A172 (cell line): ENCODE results near the gene POLR3A. TPM values are rescaled to one million over a fixed set of nuclear protein-coding genes. Genes with fewer than 3 reads are reported as not detected.
A peak's percentile ranks its signal among the peaks of the same experiment; 100 is the strongest.

Source experiments
- DNase-seq: peaks from one replicate; pipeline ENCODE4 v3.0.0-alpha.2; 2015; ENCODE audit warnings: low spot score
- total RNA-seq: library from RNA; depleted of rRNA; stranded (reverse); fragments of >200 nt; shearing (Covaris generic); gene quantifications from 2 replicates; pipeline ENCODE4 v1.2.3, GENCODE V29; 2014

POLR3A gene
- total RNA-seq, 1 experiment from 2014 or later = 8.3 TPM

DNA sequence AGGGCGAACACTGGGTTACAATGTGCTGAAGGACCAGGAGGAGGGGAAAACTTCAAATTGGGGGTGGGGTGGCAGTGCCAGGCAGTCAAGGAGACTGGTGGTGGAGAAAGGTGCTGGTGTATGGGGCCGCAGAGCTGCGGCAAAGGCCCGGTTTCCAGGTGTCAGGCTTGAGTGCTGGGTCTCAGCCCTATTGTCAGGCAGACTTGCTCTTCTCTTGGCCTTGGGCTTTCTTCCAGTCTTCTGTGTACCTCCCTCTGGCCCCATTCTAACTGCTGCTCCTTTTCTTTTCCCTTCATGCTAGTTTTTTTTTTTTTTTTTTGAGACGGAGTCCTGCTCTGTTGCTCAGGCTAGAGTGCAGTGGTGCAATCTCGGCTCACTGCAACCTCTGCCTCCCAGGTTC lies 51.0 kb downstream of the POLR3A start:
- no peak for DNase-seq

DNA sequence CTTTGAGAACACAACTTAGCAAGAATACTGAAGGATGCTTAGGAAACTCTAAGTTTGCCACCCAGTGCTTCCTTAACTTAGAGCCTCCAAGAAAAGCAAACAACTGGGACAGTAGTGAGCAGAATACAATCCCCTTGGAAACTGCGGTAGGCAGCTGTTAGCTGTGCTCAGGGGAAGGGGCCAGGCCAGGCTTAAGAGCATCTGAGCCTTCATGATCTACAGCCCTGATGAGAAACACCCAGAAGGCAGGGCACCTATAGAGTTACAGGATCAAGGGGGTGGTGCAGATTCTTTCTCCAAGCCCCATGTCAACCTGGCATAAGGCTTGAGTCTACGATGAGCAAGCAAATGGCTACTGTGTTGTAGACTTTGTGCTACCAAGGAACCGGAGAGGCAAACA lies 51.4 kb downstream of the POLR3A start:
- no peak for DNase-seq

DNA sequence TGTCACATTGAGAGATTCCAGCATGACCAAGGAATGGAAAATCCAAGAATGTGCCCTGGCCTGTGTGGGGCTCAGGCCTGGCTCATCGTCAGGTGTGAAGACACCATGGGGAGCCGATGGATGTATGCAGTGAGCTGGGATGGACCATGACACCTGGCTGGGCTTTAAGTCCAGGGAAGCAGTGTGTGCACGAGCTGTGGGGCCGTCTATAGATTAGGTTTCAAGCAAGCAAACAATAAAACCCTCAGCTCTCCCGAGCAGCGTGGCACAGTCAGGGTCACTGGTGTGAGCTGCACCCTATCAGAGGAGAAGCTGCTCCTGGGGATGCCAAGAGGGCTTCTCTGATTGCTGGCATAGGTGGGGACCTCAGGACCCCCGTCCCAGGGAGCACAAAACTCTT lies 52.3 kb downstream of the POLR3A start:
- no peak for DNase-seq

GRCh38 chr10:77975086-77975666 lies 54.1 kb downstream of the POLR3A start:
- DNase-seq = no peak

GRCh38 chr10:77974396-77975074 lies 54.8 kb downstream of the POLR3A start:
- no peak for DNase-seq

GRCh38 chr10:77973276-77973675 lies 56.0 kb downstream of the POLR3A start:
- DNase-seq = no peak

GRCh38 chr10:77972148-77972547 lies 57.2 kb downstream of the POLR3A start:
- no peak for DNase-seq

GRCh38 chr10:77971804-77972144 lies 57.5 kb downstream of the POLR3A start:
- DNase-seq = no peak

DNA sequence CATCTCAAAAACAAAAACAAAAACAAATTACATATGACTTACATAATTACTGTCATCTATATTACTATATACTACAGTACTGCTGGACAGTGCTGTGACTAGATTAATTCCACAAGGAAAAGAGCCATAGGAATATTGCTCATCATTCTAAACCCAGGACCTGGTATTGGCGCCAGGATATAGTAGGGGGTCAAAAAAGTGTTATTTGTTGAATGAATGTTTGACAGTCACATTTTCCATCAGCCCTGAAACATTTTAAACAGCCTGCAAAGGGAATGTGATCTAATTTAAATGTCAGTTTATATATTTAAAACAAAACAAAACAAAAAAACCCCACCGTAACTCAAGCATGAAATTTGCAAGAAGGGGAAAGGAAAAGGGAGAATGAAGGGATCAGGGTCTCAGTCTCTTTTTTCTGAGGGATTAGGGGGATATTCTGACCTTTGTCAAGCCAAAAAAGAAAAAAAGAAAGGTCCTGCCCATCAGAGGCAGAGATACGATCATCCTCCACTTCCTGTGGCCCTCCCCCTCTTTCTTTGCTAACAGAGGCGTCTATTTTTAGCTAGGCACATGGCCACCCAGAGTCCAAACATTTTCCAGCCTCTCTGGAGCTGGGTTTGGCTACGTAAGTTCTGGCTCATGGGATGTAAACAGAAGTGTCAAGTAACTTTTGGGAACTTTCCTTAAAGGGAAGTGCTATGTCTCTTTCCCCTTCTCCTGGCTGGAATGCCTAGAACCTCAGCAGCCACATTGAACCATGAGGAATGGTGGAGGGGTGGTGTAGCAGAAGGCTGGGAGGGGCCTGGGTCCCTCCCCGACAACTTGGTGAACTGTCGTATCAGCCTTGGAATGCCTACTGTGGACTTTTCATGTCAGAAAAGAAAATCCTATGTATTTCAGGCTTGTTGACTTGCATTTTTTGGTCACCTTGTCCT lies 58.2 kb downstream of the POLR3A start:
- DNase-seq = peak; percentile 82

GRCh38 chr10:77969114-77969513 lies 60.2 kb downstream of the POLR3A start:
- no peak for DNase-seq

GRCh38 chr10:77967611-77968022 lies 61.7 kb downstream of the POLR3A start:
- no peak for DNase-seq

- peak; percentile 46 for DNase-seq
Observed at GRCh38 chr10:77965294-77965693, 64.0 kb downstream of the POLR3A start.

DNA sequence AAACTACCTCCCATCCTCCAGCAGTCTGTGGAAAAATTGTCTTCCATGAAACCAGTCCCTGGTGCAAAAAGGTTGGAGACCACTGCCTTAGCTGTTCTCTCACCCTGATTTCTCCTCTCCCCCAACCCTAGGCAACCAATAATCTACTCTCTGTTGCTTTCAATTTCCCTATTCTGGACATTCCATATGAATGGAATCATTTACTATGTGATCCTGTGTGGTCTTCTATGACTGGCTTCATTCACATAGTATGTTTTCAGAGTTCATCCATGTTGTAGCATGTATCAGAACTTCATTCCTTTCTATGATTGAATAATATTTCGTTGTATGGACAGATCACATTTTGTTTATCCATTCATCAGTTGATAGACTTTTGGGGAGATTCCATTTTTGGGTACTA lies 64.5 kb downstream of the POLR3A start:
- DNase-seq = no peak

- DNase-seq = no peak
Observed at GRCh38 chr10:77963901-77964300, 65.4 kb downstream of the POLR3A start.

DNA sequence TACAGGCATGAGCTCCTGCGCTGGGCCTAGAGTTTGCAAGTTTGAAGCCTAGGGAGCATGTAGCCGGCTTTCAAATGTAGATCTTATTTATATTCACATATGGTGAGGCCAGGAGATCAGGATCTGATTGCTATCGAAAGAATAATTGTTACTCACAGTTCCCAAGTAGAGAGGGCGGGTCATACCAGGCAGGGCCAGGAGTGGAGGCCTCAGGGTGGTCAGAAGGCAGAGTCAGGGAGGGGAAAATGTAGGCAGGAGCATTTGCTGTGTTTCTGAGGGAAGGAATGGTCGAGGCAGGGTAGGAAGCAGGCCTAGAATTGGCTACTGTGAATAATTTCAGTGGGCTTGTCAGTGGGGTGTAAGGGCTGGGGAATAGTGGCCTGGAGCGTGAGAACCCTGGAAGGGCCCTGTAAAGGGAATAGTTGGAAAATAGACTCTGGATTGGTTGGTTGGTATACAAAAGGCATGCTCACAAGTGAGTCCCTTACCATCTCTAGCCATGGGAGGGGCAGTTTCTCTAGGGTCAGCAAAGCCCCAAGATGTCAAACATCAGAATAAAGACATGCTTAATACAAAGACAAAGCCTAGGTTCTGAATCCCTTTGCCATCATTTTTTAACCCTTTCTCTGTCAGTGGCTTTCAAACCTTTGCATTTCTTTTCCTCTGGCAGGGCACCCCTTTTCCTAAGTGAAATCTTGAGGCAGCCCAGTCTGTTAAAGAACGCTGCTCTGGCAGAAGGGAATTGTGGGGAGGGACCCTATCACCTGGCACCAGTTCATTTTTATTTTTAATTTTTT lies 66.8 kb downstream of the POLR3A start:
- no peak for DNase-seq

- no peak for DNase-seq
Observed at GRCh38 chr10:77961668-77962067, 67.6 kb downstream of the POLR3A start.

DNA sequence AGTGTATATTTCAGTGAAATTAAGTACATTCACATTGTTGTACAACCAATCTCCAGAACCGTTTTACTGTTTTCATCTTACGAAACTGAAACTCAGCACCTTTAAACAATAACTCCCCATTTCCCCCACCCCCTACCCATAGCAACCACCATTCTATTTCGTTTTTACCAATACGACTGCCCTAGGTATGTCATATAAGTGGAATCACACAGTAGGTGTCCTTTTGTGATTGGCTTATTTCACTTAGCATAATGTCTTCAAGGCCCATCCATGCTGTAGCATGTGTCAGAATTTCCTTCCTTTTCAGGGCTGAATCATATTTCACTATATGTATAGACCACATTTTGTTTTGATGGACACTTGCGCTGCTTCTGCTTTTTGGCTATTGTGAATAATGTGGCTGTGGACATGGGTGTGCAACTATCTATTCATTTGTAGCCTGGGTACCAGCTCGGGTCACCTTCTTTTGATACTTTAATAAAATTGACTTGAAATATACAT lies 68.4 kb downstream of the POLR3A start:
- DNase-seq = no peak

GRCh38 chr10:77959887-77960455 lies 69.3 kb downstream of the POLR3A start:
- DNase-seq = no peak

GRCh38 chr10:77959384-77959783 lies 69.9 kb downstream of the POLR3A start:
- DNase-seq = no peak

DNA sequence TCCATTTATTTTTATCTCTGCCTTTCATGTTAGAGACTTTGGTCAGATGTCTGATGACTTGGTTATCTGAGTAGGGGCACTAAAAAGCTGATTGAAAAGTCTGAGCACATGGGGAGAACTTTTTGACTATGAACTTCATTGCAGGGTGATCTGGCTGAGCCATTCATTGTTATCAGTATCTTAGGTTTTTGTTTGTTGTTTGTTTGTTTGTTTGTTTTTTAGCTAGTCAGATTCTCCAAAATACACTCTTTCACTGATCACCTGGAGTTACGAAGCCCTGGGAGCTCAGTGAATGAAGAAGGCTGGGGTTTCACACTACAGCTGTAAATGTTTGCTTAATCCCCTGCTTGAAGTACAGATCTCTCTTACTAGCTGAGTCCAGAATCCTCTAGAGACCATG lies 74.2 kb downstream of the POLR3A start:
- no peak for DNase-seq

DNA sequence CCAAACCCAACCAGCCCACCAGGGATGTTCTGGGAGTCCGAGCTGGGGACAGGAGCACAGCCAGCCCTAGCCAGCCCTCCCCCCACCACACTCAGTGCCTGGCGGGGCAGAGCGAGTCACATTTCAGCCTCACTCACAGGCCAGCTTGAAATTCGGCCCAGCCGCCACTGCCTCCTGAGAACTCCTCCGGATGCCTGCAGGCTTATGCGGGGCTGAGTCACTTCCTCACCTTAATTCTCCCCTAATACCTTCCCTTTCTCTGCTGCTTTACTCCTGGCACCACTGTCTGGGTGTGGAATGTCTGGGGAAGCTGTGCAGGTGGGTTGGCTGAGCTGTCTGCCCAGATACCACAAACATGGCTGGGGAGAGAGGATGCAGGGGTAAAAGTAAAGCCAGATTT lies 80.1 kb downstream of the POLR3A start:
- peak; percentile 92 for DNase-seq
